Cerebellar nuclear complex (tissue), 1 donor: ENCODE measurements around the gene C1QBP.
"Not testable (repeated sequence)": the region's sequence is repeated elsewhere in the genome, so short reads cannot be mapped to it uniquely, and the experiment has no call there.

ENCODE experiments used
- DNase-seq, 2 experiments: peaks; one replicate each; lab custom pipeline; 2025; lab: John Stamatoyannopoulos, UW

The C1QBP gene

GRCh38 chr17:5438716-5439445 is at the start of gene C1QBP:
C1QBP (minus strand) TSS chr17:5439155; CDS start chr17:5439073, 82 bp downstream.
- DNase-seq: peak in 1 of 2 experiments; percentile 24

DNA sequence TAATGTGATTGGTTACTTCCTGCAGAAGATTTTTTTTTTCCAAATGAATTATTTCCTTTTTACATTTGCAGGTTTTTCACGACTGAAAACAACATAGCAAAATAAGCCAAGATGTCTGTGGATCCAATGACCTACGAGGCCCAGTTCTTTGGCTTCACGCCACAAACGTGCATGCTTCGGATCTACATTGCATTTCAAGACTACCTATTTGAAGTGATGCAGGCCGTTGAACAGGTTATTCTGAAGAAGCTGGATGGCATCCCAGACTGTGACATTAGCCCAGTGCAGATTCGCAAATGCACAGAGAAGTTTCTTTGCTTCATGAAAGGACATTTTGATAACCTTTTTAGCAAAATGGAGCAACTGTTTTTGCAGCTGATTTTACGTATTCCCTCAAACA is 49.8 kb upstream of the C1QBP start:
- no peak for DNase-seq

GRCh38 chr17:5486206-5487124 is 47.5 kb upstream of the C1QBP start, which contains the start of gene MIS12:
MIS12 (plus strand) TSS chr17:5486566; CDS start chr17:5488863, 2,297 bp downstream.
- DNase-seq: peak; percentile 71 to 89

GRCh38 chr17:5485270-5486205 is 46.6 kb upstream of the C1QBP start, which contains the start of gene DERL2:
DERL2 (minus strand) TSS chr17:5486178; CDS start chr17:5486161, 17 bp downstream.
- no peak for DNase-seq

DNA sequence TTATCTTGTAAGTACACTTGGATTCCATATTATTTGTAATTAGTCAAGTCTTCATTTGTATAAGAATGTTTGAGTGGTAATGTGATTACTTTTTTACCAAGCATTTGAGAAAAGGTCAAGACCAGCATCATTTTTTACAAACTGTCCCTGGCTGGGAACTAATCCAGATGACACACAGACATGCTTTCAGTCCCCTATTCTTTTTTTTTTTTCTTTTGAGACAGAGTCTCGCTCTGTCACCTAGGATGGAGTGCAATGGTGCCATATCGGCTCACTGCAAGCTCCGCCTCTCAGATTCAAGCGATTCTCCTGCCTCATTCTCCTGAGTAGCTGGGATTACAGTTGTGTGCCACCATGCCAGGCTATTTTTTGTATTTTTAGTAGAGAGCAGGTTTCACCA is 42.5 kb upstream of the C1QBP start:
- DNase-seq: no peak

- DNase-seq: no peak
Measured at GRCh38 chr17:5480962-5481361, 42.0 kb upstream of the C1QBP start.

GRCh38 chr17:5478992-5479391 is 40.0 kb upstream of the C1QBP start:
- no peak for DNase-seq

DNA sequence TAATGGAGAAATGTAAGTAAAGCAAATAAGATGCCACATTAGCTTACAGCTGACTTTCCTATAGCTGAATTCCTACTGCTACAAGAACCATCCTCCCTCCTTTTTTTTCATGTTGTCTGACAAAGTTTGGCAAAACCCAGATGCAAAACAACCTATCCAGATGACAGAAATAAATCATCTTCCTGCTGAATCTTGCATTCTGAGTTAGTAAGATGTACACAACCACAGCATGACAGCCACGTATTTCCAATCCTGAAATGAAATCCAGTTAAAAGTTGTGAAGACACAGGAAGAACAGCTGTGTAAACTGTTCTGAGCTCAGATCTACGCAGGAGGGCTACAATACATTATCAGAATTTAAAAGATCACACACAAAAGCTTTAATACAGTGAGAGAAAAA is 35.0 kb upstream of the C1QBP start:
- no peak for DNase-seq

DNA sequence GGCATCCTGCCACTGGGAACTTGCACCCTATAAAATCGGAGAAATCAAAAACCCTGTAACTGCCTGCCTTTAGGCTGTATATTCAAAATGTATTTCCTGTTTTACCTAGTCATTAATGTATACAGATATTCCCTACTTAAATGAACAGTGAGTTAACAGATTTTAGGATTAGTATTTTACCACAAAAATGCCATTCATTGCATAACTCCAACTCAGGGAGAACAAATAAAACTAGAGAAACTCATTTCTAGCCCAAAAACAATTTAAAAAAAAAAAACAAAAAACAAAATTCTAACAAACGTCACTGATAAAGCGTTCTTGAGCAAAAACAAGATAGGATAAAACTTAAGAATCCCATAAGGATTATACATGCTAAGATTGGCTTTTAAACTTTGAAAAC is 33.6 kb upstream of the C1QBP start:
- no peak for DNase-seq

DNA sequence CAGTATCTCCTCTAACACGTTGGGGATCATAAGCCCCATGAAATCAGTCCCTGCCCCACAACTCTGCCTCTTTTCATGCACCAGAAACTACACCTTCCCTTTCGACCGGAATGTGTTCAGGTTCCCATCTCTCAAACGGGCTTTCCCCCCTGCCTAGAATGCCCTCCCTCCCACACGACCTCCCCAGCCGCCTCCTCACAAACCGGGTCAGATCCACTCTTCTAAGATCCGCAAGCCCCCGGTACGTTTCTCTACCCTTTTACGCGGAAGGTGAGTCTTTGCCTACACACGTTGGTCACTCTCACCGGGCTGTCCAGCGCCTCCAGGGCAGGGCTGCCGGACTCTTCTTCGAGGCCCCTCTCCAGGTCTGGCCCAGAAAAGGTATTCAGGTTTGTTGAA is 29.1 kb upstream of the C1QBP start:
- no peak for DNase-seq

GRCh38 chr17:5467416-5467815 is 28.5 kb upstream of the C1QBP start:
- DNase-seq: no peak

DNA sequence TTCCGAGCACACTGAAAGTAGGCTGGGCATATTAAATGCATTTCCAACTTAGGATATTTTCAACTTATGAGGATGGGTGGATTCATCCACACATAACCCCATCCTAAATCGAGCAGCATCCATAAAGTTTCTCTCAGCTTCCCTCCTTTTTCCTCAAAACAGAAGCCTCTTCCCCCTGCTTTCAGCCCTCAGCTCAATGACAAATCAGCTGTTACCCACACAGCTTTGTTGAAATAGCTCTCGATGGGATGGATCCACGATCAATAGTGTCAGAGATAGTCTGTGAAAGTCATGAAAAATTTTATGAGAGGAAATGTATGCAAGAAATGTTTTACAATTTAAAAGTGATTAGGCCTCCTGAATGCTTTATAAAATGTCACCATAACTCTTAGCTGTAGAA is 27.3 kb upstream of the C1QBP start:
- DNase-seq: no peak

- no peak for DNase-seq
Measured at GRCh38 chr17:5464717-5465507, 26.0 kb upstream of the C1QBP start.

DNA sequence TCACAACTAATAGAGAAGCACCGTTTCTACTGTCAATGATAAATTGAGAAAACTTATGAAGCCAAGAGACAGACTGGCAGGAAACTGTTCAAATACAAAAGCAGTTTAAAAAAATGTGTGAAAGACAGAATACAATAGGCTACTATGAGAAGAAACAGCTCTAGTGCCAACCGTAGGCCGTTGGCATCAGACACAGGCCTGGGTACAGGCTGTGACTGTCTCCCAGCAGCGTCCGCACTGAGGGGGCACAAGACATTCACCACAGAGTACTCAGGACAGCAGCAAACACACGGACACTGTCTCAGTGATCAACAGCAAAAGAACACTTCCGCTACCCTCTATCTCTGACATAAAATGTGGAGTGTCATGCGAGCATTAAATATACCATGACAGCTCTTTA is 7.8 kb upstream of the C1QBP start:
- no peak for DNase-seq

- DNase-seq: no peak
Measured at GRCh38 chr17:5444209-5444608, 5.3 kb upstream of the C1QBP start.

GRCh38 chr17:5443728-5444127 is 4.8 kb upstream of the C1QBP start:
- DNase-seq: no peak

- no peak for DNase-seq
Measured at GRCh38 chr17:5439446-5439764, 450 bp upstream of the C1QBP start.

DNA sequence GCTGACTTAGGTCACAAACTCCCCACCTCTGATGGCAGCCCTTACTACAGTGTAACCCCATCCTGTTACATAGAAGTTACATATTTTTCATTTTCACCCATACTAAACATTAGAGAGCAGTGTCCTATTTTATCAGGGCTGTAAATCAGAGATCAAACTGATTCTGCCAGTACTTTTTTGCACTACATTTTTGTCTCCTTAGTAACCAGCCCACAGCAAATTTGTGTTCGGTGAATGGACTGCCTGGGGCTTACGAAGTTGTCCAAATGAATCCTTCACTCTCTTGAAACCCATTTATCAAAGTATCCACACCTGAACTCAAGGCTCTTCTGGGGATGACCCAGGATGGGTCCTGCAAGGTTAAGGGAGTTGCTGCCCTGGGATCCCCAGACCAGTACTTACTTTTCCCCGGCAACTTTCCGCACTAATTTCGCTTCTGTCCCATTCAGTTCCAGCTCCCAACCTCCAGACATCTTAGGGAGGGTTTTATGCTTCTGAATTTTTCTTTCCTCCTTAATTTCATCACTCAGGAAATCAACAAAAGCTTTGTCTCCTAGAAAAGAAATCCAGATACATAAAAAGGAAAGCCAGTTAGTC is 1.1 kb downstream of the C1QBP start:
- DNase-seq: no peak

- not testable (repeated sequence) for DNase-seq
Measured at GRCh38 chr17:5435781-5436315, 3.1 kb downstream of the C1QBP start.

- DNase-seq: no peak
Measured at GRCh38 chr17:5434984-5435383, 4.0 kb downstream of the C1QBP start.
